PC-9 (cell line): ENCODE results near the gene FGL2.

ENCODE experiments used
- CTCF ChIP-seq: fragments of 200-600 bp; sonication (generic); conservative IDR thresholded peaks from 2 replicates; pipeline ENCODE4 v1.6.1; 2017; ENCODE audit warnings: mixed run types, antibody characterized with exemption, mild to moderate bottlenecking, moderate library complexity
- EZH2 ChIP-seq: fragments of 200-600 bp; sonication (generic); IDR thresholded peaks from 2 replicates; pipeline ENCODE4 v1.8.0; 2017; ENCODE audit warnings: antibody characterized with exemption, low read depth

DNA sequence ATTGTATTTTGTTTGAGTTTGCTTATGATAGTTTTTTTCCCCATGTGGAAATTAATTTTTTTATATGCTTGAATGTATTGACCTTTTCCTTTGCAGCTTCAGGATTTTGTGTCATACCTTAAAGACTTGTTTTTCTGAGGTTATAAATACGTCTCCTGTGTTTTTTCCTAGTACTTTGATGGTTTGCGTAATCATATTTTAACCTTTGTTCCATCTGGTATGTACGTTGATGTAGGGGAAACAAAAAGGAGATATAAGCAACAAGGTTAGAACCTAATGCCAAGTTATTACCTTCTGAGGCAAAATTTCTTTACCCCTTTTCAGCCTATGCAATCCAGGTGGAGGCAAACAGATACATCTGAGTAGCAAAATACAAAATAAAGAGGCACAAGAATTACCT, 17.9 kb downstream of the FGL2 start:
- TF ChIP-seq CTCF (no peak), EZH2 (no peak)
